HG03045 (cell line): Measurements from ENCODE around the gene MYO5B.
"Not testable (repeated sequence)": the region's sequence is repeated elsewhere in the genome, so short reads cannot be mapped to it uniquely, and the experiment has no call there.

Experiments used
- ATAC-seq: cut with Tn5 transposase; IDR thresholded peaks from one replicate; pipeline ENCODE4 v1.9.1; 2021; ENCODE audit warnings: mild to moderate bottlenecking, moderate library complexity; ENCODE audit not compliant: unreplicated experiment

Gene MYO5B

GRCh38 chr18:50107468-50107977 is 87.4 kb downstream of the MYO5B start:
- no peak for ATAC-seq

GRCh38 chr18:50105027-50105426 is 89.9 kb downstream of the MYO5B start:
- no peak for ATAC-seq

- no peak for ATAC-seq
Observed at GRCh38 chr18:50104421-50104820, 90.5 kb downstream of the MYO5B start.

DNA sequence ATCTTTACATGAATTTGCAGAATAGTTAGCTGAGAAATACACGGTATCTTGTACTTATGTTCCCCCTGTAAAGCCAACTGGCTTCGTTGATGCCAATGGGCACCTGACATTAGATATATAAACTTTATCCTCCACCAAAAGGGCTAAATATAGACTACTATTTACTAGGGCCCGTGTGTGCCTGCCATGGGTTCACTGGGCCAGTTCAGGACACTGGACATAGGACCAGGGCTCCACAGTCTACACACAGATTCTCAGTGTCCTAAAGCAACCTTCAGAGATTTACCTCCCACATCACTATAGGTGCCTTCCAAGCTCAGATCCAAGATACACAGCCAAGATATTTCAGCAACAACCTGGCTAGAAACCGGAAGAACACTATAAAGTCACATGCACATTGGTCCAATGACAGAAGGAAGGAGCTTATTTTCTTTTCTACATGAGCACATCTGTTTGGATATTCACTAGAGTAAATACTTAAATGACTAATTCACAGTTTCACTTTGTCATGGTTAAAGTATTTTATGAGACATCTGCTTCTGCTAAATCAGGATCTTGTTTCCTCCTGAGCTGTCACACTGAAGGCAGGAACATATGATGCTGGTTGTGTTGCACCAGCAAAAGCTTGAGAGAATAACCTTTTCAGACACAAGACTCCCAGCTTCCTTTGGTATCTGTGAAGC is 95.1 kb downstream of the MYO5B start:
- peak; percentile 60 for ATAC-seq

GRCh38 chr18:50097702-50098101 is 97.2 kb downstream of the MYO5B start:
- no peak for ATAC-seq

DNA sequence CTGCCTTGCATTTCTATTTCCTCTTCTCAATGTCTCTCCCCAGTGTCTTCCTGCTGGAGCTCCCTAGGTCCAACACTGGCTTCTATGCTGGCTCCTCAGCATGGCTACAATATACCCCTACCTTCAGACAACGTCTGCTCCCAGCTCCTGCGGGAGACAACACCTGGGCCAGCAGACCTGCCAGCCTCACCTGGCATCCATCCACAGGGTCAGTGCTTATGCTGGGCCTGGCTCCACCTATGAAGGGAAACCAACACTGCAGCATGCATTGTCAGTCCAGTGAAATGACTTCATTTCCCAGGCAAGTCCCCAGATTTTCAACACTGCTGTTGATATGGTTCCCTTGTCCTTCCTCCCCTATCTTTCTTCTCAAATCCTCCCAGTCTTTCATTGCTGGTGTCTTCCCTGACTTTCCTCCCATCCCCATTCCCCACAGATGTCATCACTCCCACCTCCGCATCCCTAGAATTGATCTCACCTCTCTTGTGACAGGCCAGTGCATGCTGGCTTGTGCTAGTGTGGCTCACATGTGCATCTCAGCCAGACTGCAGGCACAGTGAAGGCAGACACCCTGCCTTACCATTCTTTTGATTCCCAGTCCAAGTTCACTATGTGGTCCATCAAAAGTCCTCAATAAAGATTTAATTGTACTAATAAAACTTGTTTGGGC is 98.0 kb downstream of the MYO5B start:
- ATAC-seq = no peak

DNA sequence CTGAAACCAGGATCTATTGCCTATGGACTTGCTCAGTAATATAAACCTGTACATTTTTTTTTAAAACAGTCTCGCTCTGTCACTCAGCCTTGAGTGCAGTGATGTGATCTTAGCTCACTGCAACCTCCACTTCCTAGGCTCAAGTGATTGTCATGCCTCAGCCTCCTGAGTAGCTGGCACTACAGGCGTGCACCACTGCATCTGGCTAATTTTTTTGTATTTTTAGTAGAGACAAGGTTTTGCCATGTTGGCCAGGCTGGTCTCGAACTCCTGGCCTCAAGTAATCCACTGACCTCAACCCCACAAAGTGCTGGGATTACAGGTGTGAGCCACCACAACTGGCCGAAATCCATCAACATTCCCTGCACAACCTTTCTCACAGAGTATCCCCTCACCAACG is 100.2 kb downstream of the MYO5B start:
- ATAC-seq = not testable (repeated sequence)

DNA sequence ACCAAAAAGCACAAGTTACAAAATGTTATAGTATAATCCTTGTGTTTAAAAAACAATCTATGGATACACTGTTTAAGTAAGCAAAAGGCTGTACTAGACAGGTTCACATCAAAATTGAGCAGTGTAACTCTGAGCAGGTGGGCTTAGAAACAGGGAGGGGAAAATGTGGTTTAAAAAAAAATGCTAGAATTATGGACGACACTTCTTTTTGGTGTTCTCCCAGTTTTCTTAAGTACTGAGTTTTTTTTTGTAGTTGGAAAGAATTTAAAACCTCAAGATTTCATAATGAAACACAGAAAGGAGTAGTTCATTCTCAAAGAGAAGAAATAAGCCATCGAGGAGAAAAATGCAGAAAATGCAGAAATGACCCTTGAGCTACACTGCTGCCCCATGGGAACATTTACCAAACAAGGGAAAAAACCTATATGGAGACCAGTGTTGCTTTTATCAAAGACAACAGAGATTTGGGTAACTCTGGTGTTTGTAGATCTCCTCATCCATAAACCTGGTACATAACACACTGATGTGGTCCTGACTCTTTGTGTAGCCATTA is 100.7 kb downstream of the MYO5B start:
- no peak for ATAC-seq

- no peak for ATAC-seq
Observed at GRCh38 chr18:50093366-50094064, 101.4 kb downstream of the MYO5B start.

GRCh38 chr18:50092245-50092805 is 102.6 kb downstream of the MYO5B start:
- ATAC-seq = no peak

- ATAC-seq = no peak
Observed at GRCh38 chr18:50091509-50092244, 103.3 kb downstream of the MYO5B start.

- ATAC-seq = no peak
Observed at GRCh38 chr18:50090370-50091312, 104.3 kb downstream of the MYO5B start.

DNA sequence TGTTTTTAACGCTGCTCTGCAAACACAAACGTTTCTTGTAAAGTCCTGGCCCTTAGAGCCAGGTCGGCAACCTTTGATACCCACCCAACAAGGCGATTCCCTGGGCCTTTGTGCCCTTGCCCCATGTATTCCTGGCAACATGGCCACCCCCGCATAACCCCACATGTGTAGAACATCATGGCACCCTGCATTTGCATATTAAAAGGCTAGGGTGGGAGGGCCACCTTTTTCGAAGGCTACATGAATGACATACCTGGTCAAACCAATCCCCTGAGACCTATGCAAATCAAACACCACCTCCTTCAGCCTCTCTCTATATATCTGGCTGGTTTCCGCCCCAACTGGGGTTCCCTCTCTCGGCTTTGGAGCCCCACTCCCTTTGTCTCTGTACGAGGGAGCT is 105.2 kb downstream of the MYO5B start:
- no peak for ATAC-seq

DNA sequence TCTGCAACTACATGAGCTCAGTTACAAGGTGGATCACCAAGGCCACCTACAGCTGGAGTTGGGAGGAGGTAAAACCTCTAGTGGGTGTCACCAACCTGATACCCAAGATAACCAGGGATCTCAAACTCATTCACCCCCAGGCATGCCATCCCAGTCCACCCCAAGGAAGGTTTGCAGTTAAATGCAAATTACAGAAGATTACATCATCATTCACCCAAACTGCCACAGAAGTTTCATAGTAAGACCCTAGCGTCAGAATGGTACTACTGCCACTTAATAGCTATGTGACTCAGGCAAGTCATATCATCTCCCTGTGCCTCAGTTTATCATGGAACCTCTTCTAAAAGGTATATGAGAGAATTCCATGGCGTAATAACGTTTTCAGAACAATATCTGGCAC is 111.2 kb downstream of the MYO5B start:
- ATAC-seq = no peak

- no peak for ATAC-seq
Observed at GRCh38 chr18:50080932-50081560, 113.9 kb downstream of the MYO5B start.

- no peak for ATAC-seq
Observed at GRCh38 chr18:50080316-50080715, 114.6 kb downstream of the MYO5B start.

DNA sequence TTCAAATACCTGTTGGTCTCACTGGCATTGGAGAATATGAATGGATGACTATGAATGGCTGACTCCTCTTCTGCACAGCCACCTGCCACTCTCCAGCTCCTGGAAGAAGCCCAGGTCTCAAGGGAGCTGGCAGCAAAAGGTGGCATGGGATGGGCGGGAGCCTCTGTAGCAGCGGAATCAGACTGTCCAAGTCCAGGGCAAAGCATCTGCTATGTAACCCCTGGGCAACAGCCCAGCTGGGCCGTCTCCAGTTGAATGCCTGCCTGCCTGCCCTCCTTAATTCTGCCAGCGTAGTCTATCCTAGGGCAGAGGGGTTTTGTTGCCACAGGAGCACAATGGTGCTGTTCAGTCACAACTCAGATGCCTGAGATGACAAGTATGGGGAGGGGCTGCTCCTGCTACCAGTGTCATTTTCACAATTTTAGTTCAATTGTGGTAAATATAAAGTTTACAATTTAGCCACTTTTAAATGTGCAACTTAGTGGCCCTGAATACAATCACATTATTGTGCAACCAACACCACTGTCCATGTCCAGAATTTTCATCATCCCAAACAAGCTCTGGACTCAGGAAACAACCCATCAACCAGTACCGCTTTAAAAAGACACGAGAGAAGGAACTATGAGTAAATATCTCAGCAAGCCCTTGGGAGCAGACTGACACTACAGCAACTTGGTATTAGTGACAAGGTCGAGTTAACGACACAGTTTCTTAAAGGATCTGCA is 115.2 kb downstream of the MYO5B start:
- no peak for ATAC-seq

DNA sequence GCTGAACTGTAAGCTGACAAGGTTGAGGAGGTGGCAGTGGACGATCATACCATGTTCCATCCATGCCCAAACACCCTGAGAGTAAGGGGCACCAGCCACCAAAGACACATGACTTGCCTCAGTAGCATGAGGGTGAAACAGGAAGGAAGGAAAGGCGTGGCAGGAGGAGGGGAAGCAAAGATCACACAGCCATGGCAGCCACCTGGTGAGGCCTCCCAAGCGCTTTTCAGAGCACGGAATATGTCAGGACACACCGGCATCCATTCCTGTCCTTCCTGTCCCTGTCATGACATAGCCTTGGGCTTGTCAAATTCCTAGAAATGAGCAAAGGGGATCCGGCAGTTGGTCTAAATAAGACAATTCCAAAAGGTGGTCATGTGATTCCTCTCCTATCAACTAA is 118.7 kb downstream of the MYO5B start:
- ATAC-seq = no peak
